ENCODE results near the gene INTS2. TPM values are rescaled to one million over a fixed set of nuclear protein-coding genes. Genes with fewer than 3 reads are reported as not detected.
A peak's percentile ranks its signal among the peaks of the same experiment; 100 is the strongest.
"Not testable (repeated sequence)": the region's sequence is repeated elsewhere in the genome, so short reads cannot be mapped to it uniquely, and the experiment has no call there.

The INTS2 gene
- total RNA-seq, 6 experiments from 2014 or later = 4.2 to 6.5 (median 4.9) TPM

DNA sequence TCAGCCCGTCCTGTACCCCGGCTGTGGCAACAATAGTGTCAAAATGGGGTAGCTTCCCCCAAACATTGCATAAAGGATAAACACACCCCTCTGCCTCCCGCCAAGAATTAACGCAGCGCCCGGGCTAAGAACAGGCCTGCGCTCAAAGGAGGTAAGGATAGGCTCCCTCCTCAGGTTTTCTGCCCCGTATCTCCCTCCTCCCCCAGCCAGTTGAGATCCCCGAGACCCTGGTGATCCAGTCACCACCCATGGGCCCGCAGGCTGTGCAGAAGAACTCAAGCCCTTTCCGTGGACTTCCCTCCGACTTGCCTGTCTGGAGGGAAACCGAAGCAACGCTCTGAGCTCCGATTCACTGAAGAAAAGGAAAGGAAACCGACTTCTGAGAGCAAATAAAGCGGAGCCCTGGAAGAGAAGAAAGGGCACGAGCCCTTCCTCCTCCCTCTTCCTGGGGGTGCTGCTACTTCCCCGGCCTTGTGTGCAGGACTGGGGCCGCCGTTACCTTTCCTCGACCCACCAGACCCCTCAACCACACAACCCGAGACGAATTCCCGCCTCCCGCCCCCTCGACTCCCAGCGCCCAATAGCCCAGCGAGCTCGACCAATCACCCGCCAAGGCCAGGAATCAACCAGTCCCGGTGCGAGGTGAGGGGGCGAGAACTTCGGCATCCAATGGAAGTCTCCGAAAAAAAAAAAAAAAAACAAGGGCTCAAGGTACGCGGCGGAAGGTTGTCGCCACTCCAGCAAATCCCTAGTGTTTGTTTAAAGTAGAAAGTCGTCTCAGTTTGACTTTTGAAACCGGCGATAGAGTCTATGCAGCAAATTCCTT lies 64.6 kb downstream of the INTS2 start, which contains the start of gene BRIP1:
Gene BRIP1 (minus strand): TSS at position 554 of the 826 bp plus-strand sequence. CDS start 1,989 bp downstream, outside the sequence.
- no peaks in the 10 kb centered on the region for H3K27me3 ChIP-seq
- H3K4me1 ChIP-seq = peaks cover 0 to 12% (median 0%) of the 10 kb centered on the region in 4 donors
- TF ChIP-seq POLR2A (IDR thresholded peaks at IDR 0.05) = peak; percentile 57
- TF ChIP-seq, protein P1, sequence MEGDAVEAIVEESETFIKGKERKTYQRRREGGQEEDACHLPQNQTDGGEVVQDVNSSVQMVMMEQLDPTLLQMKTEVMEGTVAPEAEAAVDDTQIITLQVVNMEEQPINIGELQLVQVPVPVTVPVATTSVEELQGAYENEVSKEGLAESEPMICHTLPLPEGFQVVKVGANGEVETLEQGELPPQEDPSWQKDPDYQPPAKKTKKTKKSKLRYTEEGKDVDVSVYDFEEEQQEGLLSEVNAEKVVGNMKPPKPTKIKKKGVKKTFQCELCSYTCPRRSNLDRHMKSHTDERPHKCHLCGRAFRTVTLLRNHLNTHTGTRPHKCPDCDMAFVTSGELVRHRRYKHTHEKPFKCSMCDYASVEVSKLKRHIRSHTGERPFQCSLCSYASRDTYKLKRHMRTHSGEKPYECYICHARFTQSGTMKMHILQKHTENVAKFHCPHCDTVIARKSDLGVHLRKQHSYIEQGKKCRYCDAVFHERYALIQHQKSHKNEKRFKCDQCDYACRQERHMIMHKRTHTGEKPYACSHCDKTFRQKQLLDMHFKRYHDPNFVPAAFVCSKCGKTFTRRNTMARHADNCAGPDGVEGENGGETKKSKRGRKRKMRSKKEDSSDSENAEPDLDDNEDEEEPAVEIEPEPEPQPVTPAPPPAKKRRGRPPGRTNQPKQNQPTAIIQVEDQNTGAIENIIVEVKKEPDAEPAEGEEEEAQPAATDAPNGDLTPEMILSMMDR (IDR thresholded peaks at IDR 0.05) = no peak
- H3K4me3 ChIP-seq = peak within 1 kb of the TSS; percentile 55 to 76 (median 67)
- peak; percentile 92 to 96 (median 95) for DNase-seq
- 0% methylated on average over 27 of the region's 43 CpGs for WGBS (ENCODE audit: insufficient coverage, low coverage, low lambda C conversion rate, missing lambda C conversion rate)
- intact Hi-C loops (cut with DNase I) = no loop called here
- peak within 1 kb of the TSS; percentile 58 to 90 (median 88) for H3K27ac ChIP-seq
- peaks cover 0 to 10% (median 0%) of the 10 kb centered on the region in 4 donors for H3K36me3 ChIP-seq
- ATAC-seq = peak; percentile 98 to 99 (median 98)
- H3K9me3 ChIP-seq = no peaks in the 10 kb centered on the region

DNA sequence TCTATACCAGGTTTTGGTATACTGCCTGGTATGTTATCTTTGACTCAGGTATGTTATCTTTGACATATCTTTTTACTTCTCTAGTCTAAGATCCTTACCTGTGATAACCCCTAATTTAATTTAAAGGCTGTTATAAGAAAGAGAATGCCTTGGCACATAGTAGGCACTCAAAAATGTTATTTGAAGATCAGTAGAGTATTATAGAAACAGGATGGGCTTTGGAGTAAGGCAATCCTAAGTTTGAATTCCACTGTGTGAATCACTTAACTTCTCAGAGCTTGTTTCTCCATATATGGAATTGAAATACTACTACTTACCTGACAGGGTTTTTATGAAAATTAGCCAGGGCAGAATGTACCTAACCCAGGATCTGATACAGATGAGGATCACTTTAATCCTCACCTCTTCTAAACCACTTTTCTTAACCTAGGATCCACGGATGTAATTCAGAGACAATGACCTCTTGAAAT lies 65.6 kb downstream of the INTS2 start:
- Histone ChIP-seq H3K4me1 (peaks cover 0 to 12% (median 0%) of the 10 kb centered on the region in 4 donors), H3K27me3 (no peaks in the 10 kb centered on the region), H3K9me3 (no peaks in the 10 kb centered on the region), H3K27ac (no peak overlapping the region), H3K4me3 (no peak overlapping the region), H3K36me3 (peaks cover 0 to 2% (median 0%) of the 10 kb centered on the region in 4 donors)
- ATAC-seq (no peak), DNase-seq (no peak)
- WGBS (ENCODE audit: insufficient coverage, low coverage, low lambda C conversion rate, missing lambda C conversion rate) = 31% methylated on average over 1 of the region's 1 CpG
- intact Hi-C loops (cut with DNase I) = no loop called here
- TF ChIP-seq, protein P1 (IDR thresholded peaks at IDR 0.05) = no peak
- no peak for TF ChIP-seq POLR2A (IDR thresholded peaks at IDR 0.05)

GRCh38 chr17:61860397-61860796 lies 67.4 kb downstream of the INTS2 start:
- DNase-seq; H3K9me3 ChIP-seq; H3K4me3 ChIP-seq; H3K27me3 ChIP-seq; H3K27ac ChIP-seq; intact Hi-C loops (cut with DNase I); H3K36me3 ChIP-seq; ATAC-seq: not testable (repeated sequence)
- 91% methylated on average over 8 of the region's 10 CpGs for WGBS (ENCODE audit: insufficient coverage, low coverage, low lambda C conversion rate, missing lambda C conversion rate)
- peaks cover 0 to 12% (median 0%) of the 10 kb centered on the region in 4 donors for H3K4me1 ChIP-seq

DNA sequence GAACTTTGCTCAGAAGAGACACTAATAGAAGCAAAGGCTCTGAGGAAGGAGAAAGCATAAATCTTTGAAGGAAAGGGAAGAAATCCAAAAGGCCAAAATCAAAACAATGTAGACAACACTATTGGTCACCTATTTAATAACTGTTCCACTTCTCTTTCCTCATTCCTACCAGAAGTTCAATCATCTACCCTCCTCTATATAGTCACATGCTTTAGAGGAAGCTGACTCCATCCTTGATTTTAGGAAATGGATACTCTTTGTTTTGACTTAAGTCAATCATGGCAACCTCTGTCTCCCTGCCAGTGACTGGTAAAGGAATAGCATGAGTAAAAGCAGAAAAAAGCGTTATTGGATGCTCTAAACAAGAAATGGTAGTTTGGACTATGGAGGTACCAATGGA lies 71.7 kb downstream of the INTS2 start:
- TF ChIP-seq, protein P1 (IDR thresholded peaks at IDR 0.05) = no peak
- no peak for TF ChIP-seq POLR2A (IDR thresholded peaks at IDR 0.05)
- intact Hi-C loops (cut with DNase I) = no loop called here
- Histone ChIP-seq H3K9me3 (no peaks in the 10 kb centered on the region), H3K4me1 (no peaks in the 10 kb centered on the region), H3K27me3 (no peaks in the 10 kb centered on the region), H3K36me3 (no peaks in the 10 kb centered on the region), H3K27ac (no peak overlapping the region), H3K4me3 (no peak overlapping the region)
- 94% methylated on average over 1 of the region's 1 CpG for WGBS (ENCODE audit: insufficient coverage, low coverage, low lambda C conversion rate, missing lambda C conversion rate)
- no peak for ATAC-seq
- DNase-seq = no peak

GRCh38 chr17:61852857-61853256 lies 74.9 kb downstream of the INTS2 start:
- WGBS (ENCODE audit: insufficient coverage, low coverage, low lambda C conversion rate, missing lambda C conversion rate) = 100% methylated on average over 2 of the region's 2 CpGs
- intact Hi-C loops (cut with DNase I) = no loop called here
- Histone ChIP-seq H3K4me1 (no peaks in the 10 kb centered on the region), H3K27ac (no peak overlapping the region), H3K4me3 (no peak overlapping the region), H3K27me3 (no peaks in the 10 kb centered on the region), H3K9me3 (no peaks in the 10 kb centered on the region), H3K36me3 (no peaks in the 10 kb centered on the region)
- DNase-seq (no peak), ATAC-seq (no peak)
- no peak for TF ChIP-seq POLR2A (IDR thresholded peaks at IDR 0.05)
- TF ChIP-seq, protein P1 (IDR thresholded peaks at IDR 0.05) = no peak

Measured in right lobe of liver (tissue), 6 donors.